ENCODE data around the gene SEMA6A. TPM values are rescaled to one million over a fixed set of nuclear protein-coding genes. Genes with fewer than 3 reads are reported as not detected.
A peak's percentile ranks its signal among the peaks of the same experiment; 100 is the strongest.

Gene SEMA6A
- total RNA-seq, 2 experiments from 2014 or later: not detected

GRCh38 chr5:116573279-116573701, 1.3 kb downstream of the SEMA6A start:
- peak overlapping the region; percentile 36 for H3K4me3 Mint-ChIP-seq
- no peak overlapping the region for H3K27ac Mint-ChIP-seq
- no peaks in the 10 kb centered on the region for H3K9me3 Mint-ChIP-seq
- DNase-seq: peak; percentile 11
- no peak for ATAC-seq
- ChIA-PET POLR2A (no interaction called here), CTCF (no interaction called here)
- intact Hi-C loops (cut with micrococcal nuclease): no loop called here
- peaks cover 27% of the 10 kb centered on the region for H3K4me1 Mint-ChIP-seq (ENCODE audit: low read depth)
- H3K36me3 Mint-ChIP-seq (ENCODE audit: low read depth): no peaks in the 10 kb centered on the region
- peaks cover 70% of the 10 kb centered on the region for H3K27me3 Mint-ChIP-seq
- no peak for TF ChIP-seq CTCF (IDR thresholded peaks at IDR 0.05)

DNA sequence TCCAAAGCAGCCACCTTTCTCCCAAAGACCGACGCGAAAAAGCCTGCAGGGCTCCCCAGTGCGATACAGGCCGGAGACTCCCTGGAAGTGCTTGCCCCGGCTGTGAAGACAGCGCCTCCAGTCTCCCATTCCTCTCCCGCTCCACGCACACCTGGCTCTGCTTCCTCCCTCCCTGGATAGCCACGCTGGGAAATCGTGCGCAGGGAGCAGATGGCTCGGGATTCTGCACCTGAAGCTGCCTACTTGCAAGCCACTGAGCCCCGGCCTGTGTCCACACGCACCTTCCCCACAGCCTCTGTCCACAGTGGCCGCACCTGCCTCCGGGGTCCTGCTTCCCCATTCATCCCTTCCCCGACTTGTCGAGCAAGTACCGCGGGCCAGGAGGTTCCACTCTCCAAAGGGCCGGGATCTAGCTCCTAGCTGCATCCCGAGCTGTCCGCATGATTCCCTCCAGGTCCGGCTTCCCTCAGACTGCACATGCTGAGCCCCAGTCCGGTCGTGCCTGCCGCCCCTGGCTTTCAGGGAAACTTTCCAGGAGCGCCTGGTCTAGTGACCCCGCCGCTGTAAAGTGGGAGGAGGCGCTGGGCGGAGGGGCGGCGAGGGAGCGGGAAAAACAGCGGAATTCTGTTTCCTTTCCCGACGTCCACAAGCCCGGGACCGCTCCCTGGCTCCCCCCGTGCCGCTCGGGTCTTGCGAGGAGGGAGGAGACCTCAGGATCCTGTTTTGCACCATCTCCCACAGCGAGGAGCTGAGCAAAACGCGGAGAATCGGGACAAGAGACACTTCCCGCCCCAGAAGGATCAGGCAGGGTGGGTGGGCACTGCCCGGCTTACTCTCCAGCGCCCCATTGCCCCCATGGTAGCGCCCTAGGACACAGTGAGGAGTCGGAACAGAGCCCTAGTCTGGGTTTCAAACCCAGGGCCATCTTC, 2.0 kb downstream of the SEMA6A start:
- Mint-ChIP-seq H3K9me3 (no peaks in the 10 kb centered on the region), H3K4me3 (no peak overlapping the region), H3K27ac (no peak overlapping the region)

DNA sequence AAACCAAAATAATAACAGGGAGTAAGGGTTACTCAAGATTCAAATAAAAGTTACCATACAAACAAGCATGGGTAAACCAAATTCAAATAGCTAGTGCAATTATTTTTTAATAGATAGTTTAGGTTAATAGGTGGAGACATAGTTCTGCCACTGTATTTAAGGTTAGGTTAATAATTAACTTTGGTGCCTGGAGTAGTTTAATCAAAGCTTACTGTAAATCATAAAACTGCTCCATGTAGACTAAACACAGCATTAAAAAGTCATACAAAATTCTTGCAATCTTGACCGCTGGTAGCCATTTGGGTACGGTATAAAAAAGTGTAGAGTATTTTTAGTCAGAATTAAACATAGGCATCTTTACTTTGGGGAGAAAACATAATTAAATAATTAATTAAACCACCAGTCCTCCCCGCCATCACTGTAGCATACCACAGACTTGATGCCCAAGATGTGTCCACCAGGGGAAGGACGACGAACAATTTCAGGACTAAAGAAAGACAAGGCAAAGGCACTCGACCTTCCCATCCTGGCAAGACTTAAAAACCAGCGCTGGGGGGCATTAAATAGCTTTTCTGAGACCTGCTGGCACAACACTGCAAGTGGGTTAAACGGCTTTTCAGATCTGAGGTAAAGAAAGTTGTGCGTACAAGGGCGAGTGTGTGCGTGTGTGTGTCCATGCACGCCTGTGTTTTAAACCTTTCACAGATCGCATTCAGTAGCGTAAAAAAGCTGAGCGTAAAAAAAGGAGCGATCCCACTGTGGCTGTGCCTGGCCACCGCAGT, 2.9 kb downstream of the SEMA6A start:
- ATAC-seq (no peak), DNase-seq (no peak)
- intact Hi-C loops (cut with micrococcal nuclease): no loop called here
- H3K4me3 Mint-ChIP-seq: no peak overlapping the region
- H3K36me3 Mint-ChIP-seq (ENCODE audit: low read depth): no peaks in the 10 kb centered on the region
- TF ChIP-seq CTCF (IDR thresholded peaks at IDR 0.05): no peak
- peaks cover 61% of the 10 kb centered on the region for H3K27me3 Mint-ChIP-seq
- peaks cover 22% of the 10 kb centered on the region for H3K4me1 Mint-ChIP-seq (ENCODE audit: low read depth)
- no peaks in the 10 kb centered on the region for H3K9me3 Mint-ChIP-seq
- no peak overlapping the region for H3K27ac Mint-ChIP-seq
- POLR2A ChIA-PET: no interaction called here
- CTCF ChIA-PET: interaction anchor here (1.1 kb wide), 1 partner anchor 434 kb away, joined by 3 read pairs; no protein-coding TSS in a partner anchor

More for the DNA sequence above, 2.0 kb downstream of the SEMA6A start:
- POLR2A ChIA-PET: no interaction called here
- ATAC-seq (no peak), DNase-seq (no peak)
- CTCF ChIA-PET: no interaction called here
- peaks cover 27% of the 10 kb centered on the region for H3K4me1 Mint-ChIP-seq (ENCODE audit: low read depth)
- intact Hi-C loops (cut with micrococcal nuclease): no loop called here
- H3K36me3 Mint-ChIP-seq (ENCODE audit: low read depth): no peaks in the 10 kb centered on the region
- TF ChIP-seq CTCF (IDR thresholded peaks at IDR 0.05): no peak
- peaks cover 68% of the 10 kb centered on the region for H3K27me3 Mint-ChIP-seq

- H3K27me3 Mint-ChIP-seq: peaks cover 50% of the 10 kb centered on the region
- H3K27ac Mint-ChIP-seq: no peak overlapping the region
- intact Hi-C loops (cut with micrococcal nuclease): no loop called here
- no peaks in the 10 kb centered on the region for H3K36me3 Mint-ChIP-seq (ENCODE audit: low read depth)
- no peaks in the 10 kb centered on the region for H3K9me3 Mint-ChIP-seq
- peaks cover 11% of the 10 kb centered on the region for H3K4me1 Mint-ChIP-seq (ENCODE audit: low read depth)
- no peak overlapping the region for H3K4me3 Mint-ChIP-seq
- CTCF ChIA-PET: interaction anchor here (1.1 kb wide), 1 partner anchor 24 kb away, joined by 3 read pairs; no protein-coding TSS in a partner anchor
- no peak for DNase-seq
- POLR2A ChIA-PET: no interaction called here
- ATAC-seq: no peak
- no peak for TF ChIP-seq CTCF (IDR thresholded peaks at IDR 0.05)
Measured at GRCh38 chr5:116569999-116570398, 4.6 kb downstream of the SEMA6A start.

DNA sequence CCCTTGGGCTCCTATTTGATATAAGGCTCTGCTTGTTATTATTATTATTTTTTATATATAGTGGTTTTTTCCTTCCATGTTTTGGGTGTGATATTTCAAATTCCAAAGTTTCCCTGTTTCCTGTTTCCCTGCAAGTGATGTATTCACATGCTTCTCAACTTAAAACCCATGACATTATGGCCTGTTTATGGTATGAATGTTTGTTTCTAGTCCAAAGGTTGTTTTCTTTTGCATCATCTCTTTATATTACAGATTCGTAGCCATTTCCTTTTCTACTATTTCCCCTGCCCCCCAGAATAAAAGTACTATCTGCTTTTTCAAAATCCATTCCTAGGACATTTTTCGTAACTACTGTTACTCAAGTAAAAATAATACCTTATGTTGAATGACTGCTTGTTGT, 7.5 kb downstream of the SEMA6A start:
- DNase-seq (no peak), ATAC-seq (no peak)
- CTCF ChIA-PET: no interaction called here
- H3K27me3 Mint-ChIP-seq: peaks cover 26% of the 10 kb centered on the region
- H3K27ac Mint-ChIP-seq: no peak overlapping the region
- H3K4me1 Mint-ChIP-seq (ENCODE audit: low read depth): no peaks in the 10 kb centered on the region
- H3K36me3 Mint-ChIP-seq (ENCODE audit: low read depth): no peaks in the 10 kb centered on the region
- no peaks in the 10 kb centered on the region for H3K9me3 Mint-ChIP-seq
- intact Hi-C loops (cut with micrococcal nuclease): no loop called here
- H3K4me3 Mint-ChIP-seq: no peak overlapping the region
- TF ChIP-seq CTCF (IDR thresholded peaks at IDR 0.05): no peak
- POLR2A ChIA-PET: no interaction called here
